HG03175 (cell line): ENCODE measurements around the gene SLC9A8.
"Not testable (repeated sequence)": the region's sequence is repeated elsewhere in the genome, so short reads cannot be mapped to it uniquely, and the experiment has no call there.

Experiments
- ATAC-seq: cut with Tn5 transposase; IDR thresholded peaks from one replicate; pipeline ENCODE4 v1.9.1; 2021; ENCODE audit warnings: mild to moderate bottlenecking, moderate library complexity; ENCODE audit not compliant: unreplicated experiment

Gene SLC9A8

DNA sequence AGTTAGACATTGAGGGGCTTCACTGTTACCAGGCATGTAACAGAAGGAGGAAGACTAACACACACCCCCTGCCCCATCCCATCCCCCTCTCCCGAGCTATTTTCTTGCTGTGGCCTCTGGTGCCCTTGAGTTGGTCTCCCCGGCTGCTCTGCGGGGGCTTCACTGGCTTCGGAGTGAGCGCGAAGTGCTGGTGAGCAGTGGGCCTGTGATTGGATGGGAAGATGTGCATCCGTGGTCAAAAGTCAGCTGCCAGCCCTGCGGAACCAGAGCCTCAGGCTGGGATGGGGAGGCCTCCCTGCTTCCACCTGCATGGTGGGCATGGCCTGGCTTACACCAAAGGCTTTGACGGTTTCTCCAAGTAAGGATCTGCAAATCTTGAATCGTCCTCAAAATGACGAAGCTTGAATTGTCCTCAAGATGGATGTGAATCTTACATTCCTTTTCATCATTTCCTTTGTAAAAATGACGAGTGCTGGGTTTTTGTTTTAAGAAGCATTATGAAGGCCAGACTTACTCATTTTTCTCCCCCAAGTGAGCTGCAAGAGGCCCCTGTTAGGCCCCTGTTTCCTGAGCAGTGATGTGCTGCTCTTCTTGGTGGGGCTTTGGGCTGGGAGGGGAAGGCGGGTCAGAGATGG is 79.0 kb downstream of the SLC9A8 start:
- no peak for ATAC-seq

DNA sequence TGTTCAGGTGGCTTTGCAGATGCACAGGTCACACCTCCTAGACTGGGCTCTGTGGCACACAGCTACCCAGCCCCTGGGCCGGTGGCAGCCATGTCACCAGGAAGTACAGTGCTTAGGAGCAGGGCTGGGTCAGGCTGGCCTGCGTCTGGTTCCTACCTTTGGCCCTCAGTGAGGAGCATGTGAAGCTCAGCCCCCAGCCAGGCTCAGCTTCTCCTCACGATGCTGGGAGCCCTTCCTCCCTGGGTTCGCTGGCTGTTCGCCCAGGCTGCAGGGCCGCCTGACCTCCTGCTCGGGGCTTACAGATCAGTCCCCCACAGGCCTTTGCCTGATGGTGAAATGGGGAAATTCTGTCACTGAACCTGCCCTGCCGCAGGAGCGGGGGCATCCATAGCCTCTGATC is 79.6 kb downstream of the SLC9A8 start:
- ATAC-seq: no peak

DNA sequence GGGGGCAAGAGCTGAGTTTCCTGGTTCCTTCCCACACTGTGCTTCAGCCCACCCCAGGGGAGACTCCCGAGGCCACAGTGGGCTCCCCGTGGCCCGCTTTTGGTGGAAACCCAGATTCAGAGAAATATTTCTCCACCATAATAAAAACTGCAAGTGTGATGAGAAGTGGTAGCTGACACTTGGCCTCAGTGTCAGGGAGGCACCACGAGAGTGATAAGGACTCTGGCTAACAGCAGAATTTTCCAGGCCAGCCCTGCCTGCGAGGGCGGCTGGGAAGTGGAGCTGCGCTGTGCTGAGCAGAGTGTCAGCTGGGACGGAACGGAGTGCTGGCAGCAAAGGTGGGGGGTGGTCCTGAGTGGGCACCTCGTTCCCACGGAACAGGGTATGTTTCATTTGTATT is 80.2 kb downstream of the SLC9A8 start:
- no peak for ATAC-seq

DNA sequence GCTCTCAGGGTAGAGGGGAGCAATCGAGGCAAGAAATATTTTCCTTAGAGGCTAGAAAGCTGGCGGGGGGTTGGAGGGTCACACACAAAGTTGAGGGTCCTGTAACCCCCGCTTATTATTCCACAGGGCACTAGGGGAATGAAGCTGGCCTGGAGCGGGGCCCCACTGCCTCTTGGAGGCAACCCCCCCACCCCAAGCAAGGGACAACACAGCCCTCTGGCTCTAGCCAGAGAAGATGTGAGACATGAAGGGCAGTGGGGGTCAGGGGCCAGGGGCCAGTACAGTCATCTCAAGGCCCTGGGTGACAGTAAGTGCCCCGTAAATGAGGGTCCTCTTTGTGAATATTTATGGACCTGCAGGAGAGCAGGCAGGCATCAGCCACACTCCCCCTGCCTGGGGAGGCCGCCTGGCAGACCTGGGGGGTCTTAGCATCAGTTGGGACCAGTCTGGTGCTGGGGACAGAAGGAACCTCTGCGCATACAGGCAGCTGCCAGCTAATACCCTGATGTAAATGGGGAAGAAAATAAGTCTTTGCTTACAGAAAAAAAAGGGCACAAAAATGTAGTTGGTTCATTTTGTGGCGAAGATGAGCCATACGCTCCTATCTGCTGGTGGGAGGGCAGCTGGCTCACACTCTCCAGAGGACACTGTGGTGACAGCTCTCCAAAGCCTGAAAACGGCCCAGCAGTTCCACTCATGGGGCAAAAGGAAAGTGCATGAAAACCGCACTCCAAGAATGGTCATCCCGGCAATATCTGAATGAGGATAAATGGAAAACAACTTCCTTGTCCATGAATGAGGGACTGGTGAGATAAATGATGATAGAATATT is 80.8 kb downstream of the SLC9A8 start:
- no peak for ATAC-seq

DNA sequence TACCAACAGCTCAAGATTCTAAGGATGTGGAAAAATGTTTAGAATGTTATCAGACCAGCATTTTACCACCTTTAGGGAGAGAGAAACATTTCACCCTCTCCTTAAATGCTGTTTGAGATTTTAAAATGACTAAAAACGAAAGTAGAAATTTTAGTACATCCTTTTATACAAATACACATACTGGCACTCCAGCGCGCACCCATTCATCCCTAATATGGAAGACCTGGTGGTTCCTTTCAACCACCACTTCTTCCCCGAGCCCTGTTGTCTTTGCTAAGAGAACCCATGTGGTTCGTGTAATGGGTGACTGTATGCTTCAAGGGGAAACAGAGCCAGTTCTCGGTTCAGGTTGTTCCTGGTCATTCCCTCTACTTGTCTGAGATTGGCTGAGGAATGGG is 81.4 kb downstream of the SLC9A8 start:
- ATAC-seq: no peak

DNA sequence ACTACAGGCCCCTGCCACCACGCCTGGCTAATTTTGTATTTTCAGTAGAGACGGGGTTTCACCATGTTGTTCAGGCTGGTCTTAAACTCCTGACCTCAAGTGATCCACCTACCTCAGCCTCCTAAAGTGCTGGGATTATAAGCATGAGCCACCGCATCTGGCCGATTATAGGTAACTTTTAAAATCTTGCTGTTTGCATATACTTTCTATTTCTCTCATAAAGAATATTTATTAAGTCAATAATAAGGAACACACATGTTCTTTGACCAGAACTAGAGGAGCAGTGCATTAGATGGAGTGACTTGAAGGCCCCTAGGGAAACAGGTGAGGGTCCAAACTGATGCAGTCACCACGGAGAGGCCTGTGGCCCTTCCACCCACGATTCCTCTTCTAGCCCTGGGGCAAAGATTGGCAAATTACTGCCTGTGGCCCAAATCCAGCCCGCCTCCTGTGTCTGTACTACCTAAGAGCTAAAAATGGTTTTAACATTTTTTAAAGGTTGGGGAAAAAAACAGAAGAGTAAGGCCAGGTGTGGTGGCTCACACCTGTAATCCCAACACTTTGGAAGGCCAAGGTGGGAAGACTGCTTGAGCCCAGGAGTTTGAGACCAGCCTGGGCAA is 83.0 kb downstream of the SLC9A8 start:
- not testable (repeated sequence) for ATAC-seq

DNA sequence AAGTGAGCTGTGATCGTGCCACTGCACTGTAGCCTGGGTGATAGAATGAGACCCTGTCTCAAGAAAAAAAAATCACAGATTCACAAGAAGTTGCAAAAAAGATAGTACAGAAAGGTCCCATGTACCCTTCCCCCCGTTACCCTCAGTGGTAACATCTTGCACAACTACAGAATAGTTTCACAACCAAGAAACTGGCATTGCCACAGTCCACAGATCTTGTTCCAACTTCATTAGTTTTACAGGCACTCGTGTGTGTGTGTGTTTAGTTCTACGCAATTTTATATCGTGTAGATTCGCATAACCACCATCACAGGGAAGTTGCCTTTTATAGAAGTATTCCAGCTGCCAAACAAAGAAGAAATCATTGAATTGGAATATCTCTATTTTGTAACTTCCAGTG is 83.6 kb downstream of the SLC9A8 start:
- no peak for ATAC-seq

DNA sequence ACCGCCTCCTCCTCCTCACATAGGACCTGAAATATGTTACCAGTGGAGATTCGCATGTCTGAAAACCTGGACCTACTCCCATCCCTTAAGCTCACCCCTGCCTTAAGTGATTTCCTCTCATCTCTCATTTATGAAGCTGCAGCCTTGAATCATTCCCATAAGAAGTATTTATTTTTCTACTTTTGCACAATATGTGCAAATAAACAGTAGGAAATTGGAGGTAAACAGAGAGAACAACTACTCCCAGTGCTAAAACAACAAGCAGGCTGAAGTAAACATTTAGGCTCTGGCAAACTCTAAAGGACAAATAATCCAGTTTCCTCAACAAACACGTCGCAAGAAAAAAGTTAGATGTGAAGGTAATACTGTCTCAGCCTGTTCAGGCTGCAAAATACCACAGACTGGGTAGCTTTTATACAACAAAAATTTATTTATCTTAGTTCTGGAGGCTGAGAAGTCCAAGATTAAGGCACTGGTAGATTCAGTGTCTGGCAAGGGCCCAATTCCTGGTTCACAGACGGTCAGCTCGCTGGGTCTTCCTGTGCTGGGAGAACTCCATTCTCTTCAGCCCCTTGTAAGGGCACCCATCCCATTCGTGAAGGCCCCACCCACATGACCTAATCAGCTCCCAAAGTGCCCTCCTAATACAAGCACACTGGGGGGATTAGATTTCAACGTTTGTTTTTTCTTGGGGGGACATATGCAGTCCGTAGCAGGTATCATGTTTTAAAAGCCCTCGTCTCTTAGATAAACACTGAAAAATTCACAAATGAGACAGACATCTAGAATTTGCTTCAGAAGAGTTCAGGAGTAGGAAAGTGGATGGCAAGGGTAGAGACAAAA is 87.1 kb downstream of the SLC9A8 start:
- ATAC-seq: no peak

DNA sequence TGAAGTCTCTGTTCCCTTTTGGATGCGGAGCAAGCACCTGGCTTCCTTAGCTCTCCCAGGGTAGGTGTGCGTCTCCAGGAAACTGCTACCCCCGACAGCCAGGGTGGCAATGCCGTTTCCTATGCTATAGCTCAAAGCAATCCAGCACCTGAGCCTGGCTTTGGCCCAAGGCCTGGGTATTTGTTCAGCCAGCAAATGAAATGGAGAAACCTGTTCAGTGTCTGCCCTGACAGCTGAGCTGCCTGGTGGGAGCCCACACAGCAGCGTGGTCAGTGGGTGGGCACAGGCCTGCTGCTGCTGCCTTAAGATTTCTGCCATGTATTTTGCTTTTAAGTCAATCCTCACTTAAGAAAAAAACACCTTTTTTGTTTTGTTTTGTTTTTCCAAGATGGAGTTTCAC is 89.0 kb downstream of the SLC9A8 start:
- ATAC-seq: no peak

DNA sequence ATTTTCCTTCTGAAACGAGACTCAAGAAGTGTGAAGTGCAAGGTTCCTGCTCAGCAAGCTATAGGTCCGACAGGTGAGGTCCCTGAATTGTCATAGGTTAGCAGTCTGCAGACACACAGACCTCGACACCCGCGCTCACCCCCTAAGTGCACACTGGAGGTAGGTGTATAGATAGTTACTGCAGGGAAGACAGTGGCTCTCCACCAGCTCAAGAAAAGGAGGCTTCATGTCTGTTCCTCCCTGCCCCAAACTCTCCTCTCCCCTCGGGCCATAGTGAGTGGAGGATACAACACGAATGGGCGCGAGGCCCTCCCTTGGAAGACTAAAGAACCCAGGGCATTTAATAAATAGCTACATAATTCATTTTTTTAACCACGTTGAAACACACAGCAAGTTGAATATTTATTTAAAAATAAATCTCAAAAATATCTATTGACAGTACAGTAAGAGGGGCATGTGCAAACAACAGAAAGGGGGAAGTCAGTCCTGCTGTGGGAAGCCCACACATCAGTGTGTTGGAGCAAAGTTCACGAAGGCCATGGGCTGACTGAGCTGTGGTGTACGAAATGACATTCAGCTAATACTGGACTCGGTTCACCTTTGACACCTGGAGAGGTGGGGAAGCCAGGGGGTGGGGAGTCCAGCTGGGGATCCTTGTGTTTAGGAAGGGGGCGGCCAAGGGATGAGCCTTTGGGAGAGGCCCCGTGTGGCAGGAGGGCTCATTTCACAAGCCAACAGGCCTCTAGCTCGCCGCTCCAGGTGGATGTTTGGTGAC is 92.0 kb downstream of the SLC9A8 start:
- ATAC-seq: no peak

DNA sequence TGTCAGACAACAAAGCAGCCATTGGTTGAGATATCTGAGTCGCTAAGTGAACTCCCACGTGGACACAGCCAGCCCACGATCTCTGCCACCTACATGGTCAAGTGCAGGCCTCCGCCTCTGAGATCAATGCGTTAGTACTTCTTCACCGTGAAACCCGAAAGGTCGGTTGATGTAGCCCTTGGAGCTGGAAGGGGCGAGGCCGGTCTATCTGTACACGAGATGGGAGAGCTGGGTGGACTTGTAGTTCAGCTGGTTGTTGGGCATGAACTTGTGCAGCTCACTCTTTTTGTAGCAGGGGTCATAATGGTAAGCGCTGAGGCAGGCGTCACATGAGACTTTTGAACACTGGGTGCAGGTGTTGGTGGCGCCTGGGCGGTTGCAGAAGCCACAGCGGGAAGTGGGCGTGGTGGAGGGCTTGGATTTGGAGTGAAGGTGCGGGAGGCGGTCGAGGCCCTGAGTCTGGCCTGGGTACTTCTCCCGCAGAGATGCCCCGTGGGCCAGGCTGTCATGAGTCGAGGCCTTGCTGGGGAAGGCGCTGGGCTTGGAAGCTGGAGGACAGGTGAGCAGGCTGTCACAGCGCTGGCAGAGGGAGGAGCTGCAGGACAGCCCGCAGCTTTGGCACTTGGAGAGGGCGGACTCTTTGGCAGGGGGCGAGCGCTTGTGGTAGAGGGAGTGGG is 92.9 kb downstream of the SLC9A8 start:
- ATAC-seq: no peak

DNA sequence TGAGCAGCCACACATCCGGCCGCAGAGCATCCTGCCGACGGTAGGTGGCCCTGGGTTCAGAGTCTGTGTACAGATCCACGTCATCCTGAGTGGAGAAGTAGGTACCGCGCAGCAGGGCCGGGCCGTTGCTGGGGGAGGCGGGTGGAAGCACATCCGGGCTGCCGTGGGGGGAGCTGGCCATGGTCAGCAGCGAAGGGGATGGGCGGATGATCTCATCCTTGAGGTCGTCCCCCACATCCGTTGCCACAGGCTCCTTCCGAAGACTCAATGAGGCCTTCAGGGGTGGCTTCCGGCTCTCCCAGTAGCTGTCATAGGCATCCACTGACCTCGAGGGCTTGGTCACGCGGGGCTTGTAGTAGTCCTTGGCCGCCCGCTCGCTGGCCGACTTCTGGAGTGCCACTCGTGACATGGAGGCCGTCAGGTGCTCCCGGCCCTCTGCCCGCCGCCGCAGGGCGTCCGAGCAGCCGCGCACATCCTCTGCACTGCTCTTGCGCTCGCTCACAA is 93.5 kb downstream of the SLC9A8 start:
- no peak for ATAC-seq

DNA sequence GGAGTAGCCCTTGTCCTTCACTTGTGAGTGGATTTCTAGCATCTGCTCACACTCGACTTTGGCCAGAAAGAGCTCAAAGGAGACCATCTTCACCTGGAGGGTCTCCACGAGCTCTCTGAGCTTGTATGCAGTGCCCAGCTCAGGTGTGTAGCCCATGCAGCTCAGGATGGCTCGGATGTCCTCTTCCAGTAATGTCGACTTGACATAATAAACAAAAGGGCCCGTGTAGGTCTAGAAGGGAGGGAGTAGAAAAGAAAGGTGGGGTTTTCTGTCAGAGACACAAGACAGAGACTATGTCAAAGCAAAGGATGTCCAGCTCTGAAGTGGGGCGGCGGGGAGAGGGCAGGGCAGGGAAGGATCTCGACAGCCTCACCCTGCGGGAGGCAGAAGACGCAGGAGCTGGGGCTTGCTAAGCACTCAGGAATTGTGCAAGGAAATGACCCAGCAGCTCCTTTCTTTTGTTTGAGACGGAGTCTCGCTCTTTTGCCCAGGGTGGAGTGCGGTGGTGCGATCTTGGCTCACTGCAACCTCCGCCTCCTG is 94.1 kb downstream of the SLC9A8 start:
- no peak for ATAC-seq

DNA sequence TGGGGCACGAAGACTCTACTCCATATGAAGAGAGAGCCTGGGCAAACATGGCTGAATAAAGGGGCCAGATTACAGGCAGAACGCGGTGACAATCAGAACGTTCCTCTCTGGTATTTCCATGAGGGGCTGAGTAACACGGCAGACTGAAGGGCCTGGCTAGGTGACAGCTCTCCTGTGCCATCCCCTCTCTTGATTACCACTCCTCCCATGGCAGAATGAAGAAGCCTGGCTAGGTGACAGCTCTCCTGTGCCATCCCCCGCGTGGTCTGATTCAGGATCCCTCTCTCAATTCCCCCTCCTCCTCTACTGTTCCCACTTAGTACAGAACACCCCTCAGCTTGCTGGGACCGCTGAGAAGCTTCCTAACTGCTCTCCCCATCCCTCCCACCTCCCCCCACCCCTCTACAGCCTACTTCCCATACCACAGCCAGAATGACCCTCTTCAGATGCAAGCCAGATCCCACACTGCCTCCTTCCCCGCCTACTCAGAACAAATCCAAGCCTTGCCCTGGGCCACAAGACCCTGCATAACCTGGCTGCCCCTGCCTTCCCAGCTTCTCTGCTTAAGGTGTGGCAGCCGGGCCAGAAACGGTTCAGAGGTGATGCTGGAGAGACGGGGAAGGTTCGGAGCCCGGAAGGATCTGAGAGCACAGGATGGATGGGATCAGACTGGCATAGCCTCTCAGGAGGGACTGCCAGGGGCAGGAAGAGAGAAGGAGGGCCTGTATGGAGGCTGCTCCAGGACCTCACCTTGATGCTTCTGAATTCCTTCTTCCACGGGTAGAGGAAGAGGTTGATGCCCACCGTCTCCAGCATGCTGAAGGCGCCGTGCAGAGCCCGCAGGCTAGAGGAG is 95.0 kb downstream of the SLC9A8 start:
- ATAC-seq: no peak

DNA sequence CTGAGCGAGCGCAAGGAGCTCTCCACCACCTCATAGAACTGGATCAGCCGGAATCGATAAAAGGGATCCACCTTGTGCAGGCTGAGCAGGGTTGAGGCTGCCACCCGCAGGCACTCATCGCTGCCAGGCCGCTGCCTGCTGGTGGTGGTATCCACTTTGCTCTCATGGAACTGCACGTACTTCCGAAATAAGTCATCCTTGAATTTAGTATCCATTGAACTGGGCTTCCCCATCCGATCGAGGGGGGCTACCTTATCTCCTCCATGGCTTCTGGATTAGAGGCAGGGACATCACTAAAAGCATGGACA is 95.6 kb downstream of the SLC9A8 start:
- no peak for ATAC-seq

DNA sequence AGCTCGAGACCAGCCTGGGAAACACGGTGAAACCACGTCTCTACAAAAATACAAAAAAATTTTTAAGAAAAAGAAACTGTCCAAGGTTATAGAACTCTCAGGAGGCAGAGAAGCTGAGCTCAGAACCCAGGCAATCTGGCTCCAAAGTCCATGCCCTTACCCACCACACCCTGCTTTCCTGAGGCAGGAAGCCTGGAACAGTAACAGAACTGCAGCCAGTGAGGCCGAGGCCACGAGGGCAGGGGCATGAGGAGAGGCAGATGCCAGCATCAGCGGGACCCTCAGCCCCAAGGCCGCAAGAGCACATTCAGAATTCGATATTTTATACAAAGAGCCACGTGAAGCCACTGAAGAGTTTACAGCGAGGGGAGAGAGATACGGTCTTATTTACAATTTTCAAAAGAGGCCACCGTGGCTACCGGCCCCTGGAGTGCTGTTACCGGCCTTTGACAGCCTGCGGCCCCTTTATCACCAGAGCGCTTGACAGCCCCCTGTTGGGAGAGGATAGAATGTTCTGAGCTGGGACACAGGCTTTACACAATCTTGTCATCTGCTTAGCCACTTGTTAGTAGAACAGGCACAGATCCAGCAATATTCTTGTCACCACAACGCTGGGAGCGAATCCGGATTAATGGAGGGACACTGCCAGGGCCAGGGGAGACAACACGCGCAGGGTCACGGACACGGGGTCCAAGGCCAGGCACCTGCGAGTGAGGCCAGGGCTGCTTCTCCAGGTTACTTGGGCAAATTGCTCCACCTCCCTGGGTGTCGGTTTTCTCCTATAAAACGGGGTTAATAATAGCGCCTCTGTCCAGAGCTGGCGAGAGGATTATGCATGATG is 97.1 kb downstream of the SLC9A8 start:
- ATAC-seq: no peak

DNA sequence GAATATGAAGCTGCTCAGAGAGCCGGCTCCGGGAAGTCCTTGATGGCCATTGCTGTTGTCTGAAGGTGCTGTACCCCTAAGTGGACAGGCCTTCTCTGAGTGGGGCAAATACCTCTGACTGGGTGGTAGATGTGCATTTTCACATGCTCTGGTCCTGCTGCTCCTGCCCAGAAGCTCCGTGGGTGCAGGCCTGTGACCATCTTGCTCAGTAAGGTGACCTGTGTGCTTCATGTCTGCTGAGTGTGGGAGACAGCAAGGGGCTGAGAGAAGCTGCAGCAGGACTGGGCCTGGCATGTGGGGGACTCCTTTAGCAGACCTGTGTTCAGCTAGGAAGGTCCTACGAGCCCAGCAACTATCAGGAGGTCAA is 97.7 kb downstream of the SLC9A8 start:
- ATAC-seq: no peak
